GM18499 (cell line): Measurements from ENCODE around the gene KNSTRN.
A peak's percentile ranks its signal among the peaks of the same experiment; 100 is the strongest.

ENCODE experiments used
- ATAC-seq: cut with Tn5 transposase; IDR thresholded peaks from one replicate; pipeline ENCODE4 v1.9.1; 2021; ENCODE audit warnings: moderate number of reproducible peaks; ENCODE audit not compliant: insufficient read depth, unreplicated experiment

KNSTRN gene

GRCh38 chr15:40392986-40393948, 10.7 kb downstream of the KNSTRN start:
- ATAC-seq: no peak

- no peak for ATAC-seq
These were observed 15.3 kb downstream of the KNSTRN start for GRCh38 chr15:40397688-40398412.

GRCh38 chr15:40398413-40398873, 15.9 kb downstream of the KNSTRN start:
- ATAC-seq: no peak

GRCh38 chr15:40399370-40399769, 16.8 kb downstream of the KNSTRN start:
- ATAC-seq: no peak

DNA sequence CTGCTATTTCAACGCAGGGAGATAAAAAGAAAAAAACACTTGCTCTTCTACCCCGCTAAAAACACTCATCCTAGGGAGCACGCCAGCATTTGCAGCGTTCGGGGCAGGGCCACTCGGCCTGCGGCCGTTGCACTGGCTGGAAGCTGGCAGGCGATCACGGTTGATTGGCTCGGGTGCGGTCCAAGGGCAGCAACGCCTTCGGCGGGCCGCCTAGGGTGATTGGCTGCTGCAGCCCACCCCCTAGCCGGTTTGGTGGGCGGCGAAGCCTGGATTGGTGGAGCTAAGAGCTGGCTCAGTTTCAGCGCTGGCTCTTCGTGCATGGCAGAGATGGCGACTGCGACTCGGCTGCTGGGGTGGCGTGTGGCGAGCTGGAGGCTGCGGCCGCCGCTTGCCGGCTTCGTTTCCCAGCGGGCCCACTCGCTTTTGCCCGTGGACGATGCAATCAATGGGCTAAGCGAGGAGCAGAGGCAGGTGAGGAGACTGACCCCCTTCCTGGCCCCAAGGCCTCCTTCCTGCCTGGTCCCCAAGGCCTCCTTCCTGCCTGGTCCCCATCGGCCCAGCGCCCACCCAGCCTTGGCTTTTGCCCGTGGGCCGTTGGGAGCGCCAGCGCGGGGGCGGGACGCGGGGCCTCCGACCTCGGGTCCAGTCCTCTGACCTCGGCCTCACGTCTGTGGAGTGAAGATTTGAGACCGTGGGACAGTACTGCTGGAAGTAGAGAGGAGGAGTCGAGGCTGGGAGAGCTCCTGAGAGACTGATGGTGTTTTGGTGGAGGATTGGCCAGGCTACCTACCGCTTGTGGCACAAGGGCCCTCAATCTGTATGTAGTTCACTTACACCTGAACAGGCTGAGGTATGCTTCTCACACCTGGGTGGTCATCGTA, 23.2 kb downstream of the KNSTRN start, which contains the start of gene IVD:
TSS of gene IVD (plus strand) at position 295 of the 881 bp plus-strand sequence. CDS start at position 328, 33 bp downstream.
- ATAC-seq: peak; percentile 50

- peak; percentile 43 for ATAC-seq
These were observed 24.9 kb downstream of the KNSTRN start for GRCh38 chr15:40407330-40407990.

- ATAC-seq: no peak
These were observed 26.8 kb downstream of the KNSTRN start for GRCh38 chr15:40409366-40409765.

DNA sequence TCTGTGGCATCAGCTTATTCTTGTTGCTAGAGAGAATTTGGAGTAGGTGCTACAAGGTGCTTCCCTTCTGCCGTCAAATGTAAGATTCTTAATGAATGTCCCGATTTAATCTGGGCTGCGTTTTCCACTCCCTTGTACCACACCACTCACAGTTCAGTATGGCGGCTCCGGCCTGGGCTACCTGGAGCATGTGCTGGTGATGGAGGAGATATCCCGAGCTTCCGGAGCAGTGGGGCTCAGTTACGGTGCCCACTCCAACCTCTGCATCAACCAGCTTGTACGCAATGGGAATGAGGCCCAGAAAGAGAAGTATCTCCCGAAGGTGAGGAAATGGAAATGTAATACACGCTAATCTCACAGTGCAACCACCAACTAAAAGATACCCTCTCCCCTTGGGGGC, 28.0 kb downstream of the KNSTRN start:
- ATAC-seq: no peak

GRCh38 chr15:40412095-40412759, 29.7 kb downstream of the KNSTRN start:
- ATAC-seq: no peak

DNA sequence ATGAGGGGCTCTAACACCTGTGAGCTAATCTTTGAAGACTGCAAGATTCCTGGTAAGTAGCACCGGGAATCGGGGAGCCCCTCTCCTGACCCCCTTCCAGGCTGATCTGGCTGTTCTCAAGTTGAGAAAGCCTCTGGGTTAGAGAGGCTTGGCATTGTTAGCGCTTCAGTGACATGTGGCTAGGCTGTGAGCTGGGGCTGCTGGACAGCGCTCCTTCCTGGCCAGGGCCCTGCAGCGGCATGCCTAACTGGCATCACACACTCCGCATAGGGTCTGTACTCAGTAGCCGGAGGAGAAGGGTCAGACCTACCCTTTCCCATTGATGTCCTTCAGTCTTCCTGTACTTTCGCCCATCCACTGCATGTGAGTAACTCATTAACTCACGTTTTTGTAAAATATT, 30.5 kb downstream of the KNSTRN start:
- ATAC-seq: no peak

- ATAC-seq: no peak
These were observed 32.3 kb downstream of the KNSTRN start for GRCh38 chr15:40414816-40415215.

GRCh38 chr15:40415226-40415625, 32.7 kb downstream of the KNSTRN start:
- ATAC-seq: no peak

DNA sequence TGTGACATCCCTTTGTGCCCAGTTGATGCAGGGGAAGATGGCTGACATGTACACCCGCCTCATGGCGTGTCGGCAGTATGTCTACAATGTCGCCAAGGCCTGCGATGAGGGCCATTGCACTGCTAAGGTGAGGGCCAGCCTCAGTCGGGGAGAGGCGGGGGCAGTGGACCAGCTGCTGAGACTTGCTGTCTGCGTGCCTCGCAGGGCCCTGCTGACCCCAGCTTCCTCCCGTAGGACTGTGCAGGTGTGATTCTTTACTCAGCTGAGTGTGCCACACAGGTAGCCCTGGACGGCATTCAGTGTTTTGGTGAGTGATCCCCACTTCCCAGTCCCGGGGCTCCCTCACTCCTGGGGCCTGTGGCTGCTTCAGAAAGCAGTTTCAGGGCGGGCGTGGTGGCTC, 33.5 kb downstream of the KNSTRN start:
- no peak for ATAC-seq

GRCh38 chr15:40418126-40418525, 35.6 kb downstream of the KNSTRN start:
- ATAC-seq: no peak

DNA sequence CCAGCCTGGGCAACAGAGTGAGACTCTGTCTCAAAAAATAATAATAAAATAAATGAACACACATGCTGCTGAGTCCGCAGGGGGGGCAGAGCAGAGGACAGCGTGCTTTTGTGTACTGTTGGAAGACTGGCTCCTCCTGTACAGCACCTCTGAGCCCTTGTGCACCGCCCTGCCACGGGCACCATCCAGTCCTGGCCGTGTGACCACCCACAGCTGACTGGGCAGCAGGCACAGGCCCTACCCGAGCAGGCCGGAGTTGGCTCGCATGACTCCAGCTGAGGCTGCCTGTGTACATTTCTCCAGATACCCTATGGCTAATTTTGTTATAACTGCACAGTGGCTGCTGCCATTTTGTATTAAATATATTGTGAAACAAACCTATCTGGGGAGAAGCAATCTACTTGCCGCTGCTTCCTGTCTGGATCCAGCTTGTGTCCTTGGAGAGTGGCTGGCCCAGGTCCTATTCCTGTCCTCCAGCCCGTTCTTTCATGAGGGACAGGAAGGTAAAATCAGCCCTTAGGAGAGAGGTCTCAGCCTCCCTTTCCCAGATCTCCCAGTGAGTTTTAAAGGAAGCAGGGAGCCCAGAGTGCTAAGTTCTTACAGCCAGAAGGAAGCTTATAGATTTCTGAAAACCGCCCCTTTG, 37.7 kb downstream of the KNSTRN start:
- no peak for ATAC-seq

GRCh38 chr15:40420793-40421192, 38.3 kb downstream of the KNSTRN start:
- no peak for ATAC-seq

DNA sequence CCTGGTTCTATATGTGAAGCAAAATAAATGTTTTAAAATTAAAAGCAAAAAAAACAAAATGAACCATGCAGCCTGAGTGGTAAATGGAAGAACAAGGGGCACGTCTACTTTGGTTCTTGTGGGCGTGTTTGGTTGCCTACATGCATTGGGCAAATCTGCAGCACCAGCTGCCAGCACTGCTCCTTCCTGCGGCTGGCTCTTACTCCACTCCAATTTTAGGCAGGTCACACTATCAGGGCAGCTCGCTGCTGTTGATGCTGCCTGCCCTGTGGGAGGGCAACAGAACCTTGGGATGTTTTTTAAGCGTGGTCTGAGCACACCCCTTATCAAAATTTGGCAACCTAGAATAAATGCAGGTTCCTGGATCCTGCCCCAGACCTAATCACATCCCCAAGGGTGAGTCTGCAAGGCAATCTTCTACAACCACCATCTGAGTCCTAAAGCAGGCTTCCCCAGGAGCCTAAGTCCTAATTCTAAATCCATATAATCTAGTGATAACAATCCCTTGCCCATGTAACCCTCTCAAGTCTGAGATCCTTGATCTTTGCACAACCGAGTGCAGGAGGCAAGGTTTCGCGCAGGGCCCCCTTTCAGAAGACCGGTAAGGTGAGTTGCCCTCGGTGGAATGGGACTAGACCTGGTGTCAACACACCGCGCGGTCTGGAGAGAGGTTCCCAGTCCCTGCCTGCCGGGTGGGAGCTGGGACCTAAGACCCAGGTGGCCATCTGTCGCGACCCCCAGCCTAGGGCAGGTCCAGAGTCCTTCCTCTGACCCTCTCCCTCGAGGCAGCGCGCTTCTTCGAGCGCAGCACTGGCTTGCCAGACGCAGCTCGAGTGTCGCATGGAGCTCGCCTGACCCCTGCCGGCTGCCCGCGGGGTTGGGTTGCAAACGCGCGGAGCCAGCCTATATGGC, 39.0 kb downstream of the KNSTRN start:
- no peak for ATAC-seq
